Measurements from ENCODE around the gene IGFALS.

IGFALS gene

DNA sequence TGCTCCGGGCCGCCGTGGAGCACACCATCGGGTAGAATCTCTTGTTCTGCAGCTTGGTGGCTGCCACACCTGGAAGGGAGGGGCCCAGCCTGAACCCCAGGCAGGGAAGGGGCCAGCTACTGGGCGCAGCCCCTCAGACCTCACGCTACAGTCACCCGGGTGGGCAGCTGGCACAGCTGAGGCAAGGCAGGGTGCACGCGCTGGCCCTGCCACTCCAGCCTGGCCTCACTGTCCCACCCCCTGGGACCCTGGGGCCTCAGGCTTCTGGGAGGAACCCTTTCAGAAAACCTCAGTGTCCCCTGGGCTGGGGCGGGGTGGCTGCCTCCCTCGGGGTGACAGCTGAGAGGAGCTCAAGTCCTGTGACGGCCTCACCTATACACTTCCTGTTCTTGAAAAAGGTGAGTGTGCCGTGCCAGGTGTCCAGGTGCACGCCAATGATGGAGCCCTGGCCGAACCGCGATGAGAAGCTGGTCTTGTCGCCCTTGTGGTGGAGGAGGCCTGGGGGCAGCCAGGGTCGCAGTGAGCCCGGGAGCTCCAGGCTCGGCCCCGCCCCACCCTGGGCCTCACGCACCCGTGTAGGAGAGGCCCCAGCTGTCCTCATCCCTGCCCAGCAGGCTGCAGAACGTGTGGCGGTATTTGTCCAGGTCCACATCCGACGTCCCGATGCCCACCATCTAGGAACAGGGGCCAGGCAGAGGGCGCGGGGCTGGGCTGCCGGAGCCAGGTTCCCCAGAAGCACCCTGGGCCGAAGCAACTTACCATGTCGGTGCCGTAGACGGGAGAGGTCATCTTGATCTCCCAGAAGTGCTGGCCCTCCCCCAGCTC is 15.9 kb downstream of the IGFALS start:
- no peak for DNase-seq (ENCODE audit: low spot score)
- Histone ChIP-seq H3K4ac (ENCODE audit: low read length) (no peak overlapping the region), H3K27me3 (ENCODE audit: control insufficient read depth in 3 of 3, insufficient read depth in 3 of 3, low read depth in 1 of 3, low read length in 3 of 3) (no peaks in the 10 kb centered on the region), H3K23ac (ENCODE audit: low read depth, low read length, poor library complexity) (peak overlapping the region; percentile 85), H3K4me1 (ENCODE audit: control insufficient read depth in 2 of 2, insufficient read depth in 1 of 2, low read depth in 1 of 2, low read length in 2 of 2) (peaks cover 7 to 15% of the 10 kb centered on the region in 2 donors), H2BK5ac (ENCODE audit: low read length) (no peak overlapping the region), H4K8ac (ENCODE audit: low read depth, low read length) (no peak overlapping the region), H3K4me2 (ENCODE audit: insufficient read depth, low read length, poor library complexity, severe bottlenecking) (no peak overlapping the region), H2BK15ac (ENCODE audit: low read length) (no peak overlapping the region), H2AFZ (ENCODE audit: low read length) (no peak overlapping the region), H3K14ac (ENCODE audit: low read length) (no peak overlapping the region), H4K91ac (ENCODE audit: low read depth, low read length, poor library complexity) (no peak overlapping the region), H3K79me1 (ENCODE audit: low read depth, low read length) (peaks cover 37% of the 10 kb centered on the region), H3K9me3 (replicated peaks in 1 of 2; ENCODE audit: control insufficient read depth in 2 of 2, insufficient read depth in 1 of 2, low read depth in 1 of 2, low read length in 2 of 2) (no peaks in the 10 kb centered on the region), H2BK120ac (ENCODE audit: low read depth, low read length) (no peak overlapping the region), H3K9ac (ENCODE audit: low read depth, low read length, poor library complexity) (no peak overlapping the region), H2AK5ac (ENCODE audit: low read depth, low read length) (no peak overlapping the region), H3K4me3 (ENCODE audit: low read length in 2 of 2) (no peak overlapping the region), H3K36me3 (replicated peaks in 1 of 2; ENCODE audit: control insufficient read depth in 2 of 2, insufficient read depth in 2 of 2, low read length in 2 of 2) (peaks cover 32 to 65% of the 10 kb centered on the region in 2 donors), H3K18ac (ENCODE audit: low read length) (no peak overlapping the region), H2BK12ac (ENCODE audit: low read length) (no peak overlapping the region), H3K27ac (replicated peaks; ENCODE audit: low read length) (no peak overlapping the region)
- no CpG with 5 or more reads among the region's 36 CpGs for WGBS, 2 donors (ENCODE audit: extremely low coverage in 2 of 2, insufficient read length in 2 of 2, insufficient replicate concordance in 1 of 2)

GRCh38 chr16:1776991-1777374 is 16.5 kb downstream of the IGFALS start:
- H3K27me3 ChIP-seq (ENCODE audit: control insufficient read depth in 3 of 3, insufficient read depth in 3 of 3, low read depth in 1 of 3, low read length in 3 of 3) = no peaks in the 10 kb centered on the region
- peak overlapping the region; percentile 85 for H3K23ac ChIP-seq (ENCODE audit: low read depth, low read length, poor library complexity)
- no peak overlapping the region for H2BK120ac ChIP-seq (ENCODE audit: low read depth, low read length)
- H4K8ac ChIP-seq (ENCODE audit: low read depth, low read length) = no peak overlapping the region
- no CpG with 5 or more reads among the region's 22 CpGs for WGBS, 2 donors (ENCODE audit: extremely low coverage in 2 of 2, insufficient read length in 2 of 2, insufficient replicate concordance in 1 of 2)
- no peak overlapping the region for H2BK15ac ChIP-seq (ENCODE audit: low read length)
- no peak overlapping the region for H3K4ac ChIP-seq (ENCODE audit: low read length)
- no peak overlapping the region for H2AFZ ChIP-seq (ENCODE audit: low read length)
- H3K4me3 ChIP-seq (ENCODE audit: low read length in 2 of 2) = no peak overlapping the region
- no peaks in the 10 kb centered on the region for H3K9me3 ChIP-seq (replicated peaks in 1 of 2; ENCODE audit: control insufficient read depth in 2 of 2, insufficient read depth in 1 of 2, low read depth in 1 of 2, low read length in 2 of 2)
- H4K91ac ChIP-seq (ENCODE audit: low read depth, low read length, poor library complexity) = no peak overlapping the region
- peaks cover 39% of the 10 kb centered on the region for H3K79me1 ChIP-seq (ENCODE audit: low read depth, low read length)
- H3K27ac ChIP-seq (replicated peaks; ENCODE audit: low read length) = no peak overlapping the region
- no peak overlapping the region for H3K4me2 ChIP-seq (ENCODE audit: insufficient read depth, low read length, poor library complexity, severe bottlenecking)
- H3K4me1 ChIP-seq (ENCODE audit: control insufficient read depth in 2 of 2, insufficient read depth in 1 of 2, low read depth in 1 of 2, low read length in 2 of 2) = peaks cover 10 to 16% of the 10 kb centered on the region in 2 donors
- DNase-seq (ENCODE audit: low spot score) = no peak
- H3K9ac ChIP-seq (ENCODE audit: low read depth, low read length, poor library complexity) = no peak overlapping the region
- no peak overlapping the region for H2BK5ac ChIP-seq (ENCODE audit: low read length)
- no peak overlapping the region for H2BK12ac ChIP-seq (ENCODE audit: low read length)
- peak overlapping the region; percentile 61 for H2AK5ac ChIP-seq (ENCODE audit: low read depth, low read length)
- no peak overlapping the region for H3K18ac ChIP-seq (ENCODE audit: low read length)
- H3K14ac ChIP-seq (ENCODE audit: low read length) = no peak overlapping the region
- H3K36me3 ChIP-seq (replicated peaks in 1 of 2; ENCODE audit: control insufficient read depth in 2 of 2, insufficient read depth in 2 of 2, low read length in 2 of 2) = peaks cover 32 to 67% of the 10 kb centered on the region in 2 donors

GRCh38 chr16:1776672-1776955 is 16.9 kb downstream of the IGFALS start:
- H2BK12ac ChIP-seq (ENCODE audit: low read length) = no peak overlapping the region
- H3K9me3 ChIP-seq (replicated peaks in 1 of 2; ENCODE audit: control insufficient read depth in 2 of 2, insufficient read depth in 1 of 2, low read depth in 1 of 2, low read length in 2 of 2) = no peaks in the 10 kb centered on the region

DNA sequence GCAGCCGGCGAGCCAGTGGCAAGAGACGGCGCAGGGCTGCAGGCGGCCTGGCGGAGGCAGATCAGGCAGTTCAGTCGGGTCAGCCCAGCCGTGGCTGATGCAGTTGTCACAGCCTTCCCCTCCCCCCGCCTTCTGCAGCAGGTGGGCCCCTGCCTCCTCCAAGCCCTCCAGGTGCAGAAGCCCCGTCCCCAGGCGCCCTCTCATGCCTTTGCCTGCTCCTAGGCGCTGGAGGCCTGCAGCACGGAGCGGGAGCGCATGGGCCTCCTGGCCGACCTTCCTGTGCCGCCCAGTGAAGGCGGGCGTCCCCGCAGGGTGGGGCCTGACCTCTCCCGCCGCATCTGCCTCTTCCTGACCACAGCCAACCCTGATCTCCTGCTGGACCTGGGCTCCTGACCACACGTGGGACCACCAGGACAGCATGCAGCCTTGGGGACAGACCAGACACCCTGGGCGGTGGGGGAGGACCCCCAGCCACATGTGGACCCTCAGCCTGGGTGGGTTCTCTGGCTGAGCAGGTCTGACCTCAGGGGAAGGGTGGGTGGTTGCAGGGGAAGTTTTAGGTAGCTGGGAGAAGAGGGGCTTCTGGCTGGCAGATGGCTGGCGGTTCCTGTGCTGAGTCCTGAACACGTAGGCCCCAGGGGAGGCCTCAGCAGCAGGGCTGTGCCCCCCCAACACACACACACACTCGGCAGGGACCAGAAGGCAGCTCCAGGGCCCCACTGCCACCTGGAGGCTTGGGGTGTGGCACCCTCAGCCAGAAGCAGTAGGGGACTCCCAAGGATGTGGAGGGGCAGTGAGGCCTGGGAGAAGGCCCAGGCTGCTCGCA is 17.4 kb downstream of the IGFALS start:
- no peak overlapping the region for H2BK120ac ChIP-seq (ENCODE audit: low read depth, low read length)
- H3K9ac ChIP-seq (ENCODE audit: low read depth, low read length, poor library complexity) = peak overlapping the region; percentile 44
- H3K36me3 ChIP-seq (replicated peaks in 1 of 2; ENCODE audit: control insufficient read depth in 2 of 2, insufficient read depth in 2 of 2, low read length in 2 of 2) = peaks cover 32 to 69% of the 10 kb centered on the region in 2 donors
- peaks cover 9 to 14% of the 10 kb centered on the region in 2 donors for H3K4me1 ChIP-seq (ENCODE audit: control insufficient read depth in 2 of 2, insufficient read depth in 1 of 2, low read depth in 1 of 2, low read length in 2 of 2)
- peak overlapping the region; percentile 91 for H3K23ac ChIP-seq (ENCODE audit: low read depth, low read length, poor library complexity)
- H2BK15ac ChIP-seq (ENCODE audit: low read length) = no peak overlapping the region
- peaks cover 35% of the 10 kb centered on the region for H3K79me1 ChIP-seq (ENCODE audit: low read depth, low read length)
- no peak overlapping the region for H3K14ac ChIP-seq (ENCODE audit: low read length)
- no CpG with 5 or more reads among the region's 28 CpGs for WGBS, 2 donors (ENCODE audit: extremely low coverage in 2 of 2, insufficient read length in 2 of 2, insufficient replicate concordance in 1 of 2)
- no peak overlapping the region for H4K8ac ChIP-seq (ENCODE audit: low read depth, low read length)
- no peak for DNase-seq (ENCODE audit: low spot score)
- H3K4ac ChIP-seq (ENCODE audit: low read length) = no peak overlapping the region
- H3K27ac ChIP-seq (replicated peaks; ENCODE audit: low read length) = no peak overlapping the region
- H3K4me3 ChIP-seq (ENCODE audit: low read length in 2 of 2) = no peak overlapping the region
- H2BK5ac ChIP-seq (ENCODE audit: low read length) = peak overlapping the region; percentile 66
- no peak overlapping the region for H3K4me2 ChIP-seq (ENCODE audit: insufficient read depth, low read length, poor library complexity, severe bottlenecking)
- H2AK5ac ChIP-seq (ENCODE audit: low read depth, low read length) = no peak overlapping the region
- H3K27me3 ChIP-seq (ENCODE audit: control insufficient read depth in 3 of 3, insufficient read depth in 3 of 3, low read depth in 1 of 3, low read length in 3 of 3) = no peaks in the 10 kb centered on the region
- no peaks in the 10 kb centered on the region for H3K9me3 ChIP-seq (replicated peaks in 1 of 2; ENCODE audit: control insufficient read depth in 2 of 2, insufficient read depth in 1 of 2, low read depth in 1 of 2, low read length in 2 of 2)
- no peak overlapping the region for H3K18ac ChIP-seq (ENCODE audit: low read length)
- H4K91ac ChIP-seq (ENCODE audit: low read depth, low read length, poor library complexity) = no peak overlapping the region
- no peak overlapping the region for H2AFZ ChIP-seq (ENCODE audit: low read length)
- H2BK12ac ChIP-seq (ENCODE audit: low read length) = no peak overlapping the region

More at GRCh38 chr16:1776672-1776955, 16.9 kb downstream of the IGFALS start:
- H4K8ac ChIP-seq (ENCODE audit: low read depth, low read length) = no peak overlapping the region
- no peak overlapping the region for H3K27ac ChIP-seq (replicated peaks; ENCODE audit: low read length)
- peak overlapping the region; percentile 85 for H3K23ac ChIP-seq (ENCODE audit: low read depth, low read length, poor library complexity)
- H3K4me1 ChIP-seq (ENCODE audit: control insufficient read depth in 2 of 2, insufficient read depth in 1 of 2, low read depth in 1 of 2, low read length in 2 of 2) = peaks cover 12 to 17% of the 10 kb centered on the region in 2 donors
- H4K91ac ChIP-seq (ENCODE audit: low read depth, low read length, poor library complexity) = no peak overlapping the region
- H3K4me3 ChIP-seq (ENCODE audit: low read length in 2 of 2) = no peak overlapping the region
- no peak overlapping the region for H3K4ac ChIP-seq (ENCODE audit: low read length)
- H2BK15ac ChIP-seq (ENCODE audit: low read length) = no peak overlapping the region
- H3K27me3 ChIP-seq (ENCODE audit: control insufficient read depth in 3 of 3, insufficient read depth in 3 of 3, low read depth in 1 of 3, low read length in 3 of 3) = no peaks in the 10 kb centered on the region
- H2BK120ac ChIP-seq (ENCODE audit: low read depth, low read length) = no peak overlapping the region
- no peak overlapping the region for H2BK5ac ChIP-seq (ENCODE audit: low read length)
- no peak overlapping the region for H2AFZ ChIP-seq (ENCODE audit: low read length)
- H2AK5ac ChIP-seq (ENCODE audit: low read depth, low read length) = no peak overlapping the region
- H3K9ac ChIP-seq (ENCODE audit: low read depth, low read length, poor library complexity) = no peak overlapping the region
- peaks cover 32 to 70% of the 10 kb centered on the region in 2 donors for H3K36me3 ChIP-seq (replicated peaks in 1 of 2; ENCODE audit: control insufficient read depth in 2 of 2, insufficient read depth in 2 of 2, low read length in 2 of 2)
- H3K79me1 ChIP-seq (ENCODE audit: low read depth, low read length) = peaks cover 39% of the 10 kb centered on the region
- WGBS, 2 donors (ENCODE audit: extremely low coverage in 2 of 2, insufficient read length in 2 of 2, insufficient replicate concordance in 1 of 2) = no CpG with 5 or more reads among the region's 13 CpGs
- no peak overlapping the region for H3K14ac ChIP-seq (ENCODE audit: low read length)
- H3K4me2 ChIP-seq (ENCODE audit: insufficient read depth, low read length, poor library complexity, severe bottlenecking) = no peak overlapping the region
- no peak for DNase-seq (ENCODE audit: low spot score)
- no peak overlapping the region for H3K18ac ChIP-seq (ENCODE audit: low read length)

All from neuronal stem cell (in vitro differentiated cells).